Activated B cell treated with CpG ODN at 0.5 μM for 24 hours (primary cell): ENCODE results near the gene TPD52L1. TPM values are rescaled to one million over a fixed set of nuclear protein-coding genes. Genes with fewer than 3 reads are reported as not detected.
"Not testable (repeated sequence)": the region's sequence is repeated elsewhere in the genome, so short reads cannot be mapped to it uniquely, and the experiment has no call there.

Source experiments
- ATAC-seq: fragments of 200-7000 bp; cut with Tn5 transposase; one replicate; pipeline ENCODE4 v1.10.0; 2021; ENCODE audit warnings: low read depth, mild to moderate bottlenecking, moderate library complexity
- CTCF ChIA-PET: fragments of 350-600 bp; sonication (Branson Sonifier 250); formaldehyde crosslinking; loops from one replicate; lab custom pipeline; 2021; ENCODE audit warnings: antibody characterized with exemption; lab: Charles Lee
- POLR2A ChIA-PET: fragments of 350-600 bp; sonication (Branson Sonifier 250); formaldehyde crosslinking; loops from one replicate; lab custom pipeline; 2021; ENCODE audit warnings: antibody characterized with exemption; lab: Charles Lee
- DNase-seq: peaks from one replicate; pipeline ENCODE4 v3.0.0; 2022
- H3K27ac Mint-ChIP-seq: one replicate; pipeline ENCODE4 v1.8.0; 2020; ENCODE audit warnings: mixed read lengths
- H3K27me3 Mint-ChIP-seq: one replicate; pipeline ENCODE4 v1.8.0; 2021; ENCODE audit warnings: mixed read lengths
- H3K36me3 Mint-ChIP-seq: one replicate; pipeline ENCODE4 v1.8.0; 2021; ENCODE audit warnings: low read depth, mixed read lengths
- H3K4me1 Mint-ChIP-seq: one replicate; pipeline ENCODE4 v1.8.0; 2021; ENCODE audit warnings: mixed read lengths
- H3K4me3 Mint-ChIP-seq: one replicate; pipeline ENCODE4 v1.8.0; 2020; ENCODE audit warnings: mild to moderate bottlenecking, mixed read lengths
- H3K9me3 Mint-ChIP-seq: one replicate; pipeline ENCODE4 v1.8.0; 2020; ENCODE audit warnings: mixed read lengths
- CTCF ChIP-seq: fragments of 200-600 bp; IDR thresholded peaks from one replicate; pipeline ENCODE4 v1.8.0; 2022; ENCODE audit warnings: antibody characterized with exemption, mild to moderate bottlenecking
- intact Hi-C: fragments of 100-400 bp; cut with micrococcal nuclease; formaldehyde crosslinking; loops from one replicate; pipeline ENCODE4 v1.15.1; 2024
- total RNA-seq: library from RNA; stranded (reverse); gene quantifications from 2 replicates; pipeline ENCODE4 v1.2.3, GENCODE V29; 2022

The TPD52L1 gene
- total RNA-seq, 1 donor from 2014 or later = not detected

- peaks cover 8% of the 10 kb centered on the region for H3K9me3 Mint-ChIP-seq
- CTCF ChIA-PET = no interaction called here
- no peak overlapping the region for H3K27ac Mint-ChIP-seq
These were observed 3.7 kb downstream of the TPD52L1 start for GRCh38 chr6:125157280-125157679.

GRCh38 chr6:125157725-125158124, 4.2 kb downstream of the TPD52L1 start:
- ATAC-seq (no peak), DNase-seq (no peak)
- TF ChIP-seq CTCF = no peak
- peaks cover 8% of the 10 kb centered on the region for H3K9me3 Mint-ChIP-seq
- peaks cover 11% of the 10 kb centered on the region for H3K4me1 Mint-ChIP-seq
- no peak overlapping the region for H3K4me3 Mint-ChIP-seq
- ChIA-PET CTCF (no interaction called here), POLR2A (no interaction called here)
- H3K27me3 Mint-ChIP-seq = peaks cover 17% of the 10 kb centered on the region
- no peaks in the 10 kb centered on the region for H3K36me3 Mint-ChIP-seq
- H3K27ac Mint-ChIP-seq = no peak overlapping the region
- intact Hi-C loops = loop anchor here (10.0 kb wide), 1 partner anchor 817 kb away; no protein-coding TSS in a partner anchor

More at GRCh38 chr6:125157280-125157679, 3.7 kb downstream of the TPD52L1 start:
- Mint-ChIP-seq H3K36me3 (no peaks in the 10 kb centered on the region), H3K4me3 (no peak overlapping the region), H3K27me3 (peaks cover 20% of the 10 kb centered on the region), H3K4me1 (peaks cover 11% of the 10 kb centered on the region)
- ATAC-seq = no peak
- intact Hi-C loops = loop anchor here (10.0 kb wide), 1 partner anchor 818 kb away; no protein-coding TSS in a partner anchor
- DNase-seq = no peak
- TF ChIP-seq CTCF = no peak
- POLR2A ChIA-PET = no interaction called here

- intact Hi-C loops, H3K4me1 Mint-ChIP-seq, DNase-seq, ATAC-seq, H3K27me3 Mint-ChIP-seq, H3K9me3 Mint-ChIP-seq, H3K36me3 Mint-ChIP-seq, H3K4me3 Mint-ChIP-seq, CTCF ChIA-PET, POLR2A ChIA-PET, H3K27ac Mint-ChIP-seq: not testable (repeated sequence)
These were observed 9.8 kb downstream of the TPD52L1 start for GRCh38 chr6:125163339-125163738.

GRCh38 chr6:125163811-125164210, 10.2 kb downstream of the TPD52L1 start:
- ATAC-seq (no peak), DNase-seq (no peak)
- POLR2A ChIA-PET = no interaction called here
- CTCF ChIA-PET = no interaction called here
- Mint-ChIP-seq H3K27me3 (no peaks in the 10 kb centered on the region), H3K36me3 (no peaks in the 10 kb centered on the region), H3K4me1 (no peaks in the 10 kb centered on the region), H3K27ac (no peak overlapping the region), H3K9me3 (peaks cover 8% of the 10 kb centered on the region), H3K4me3 (no peak overlapping the region)
- intact Hi-C loops = no loop called here
- TF ChIP-seq CTCF = no peak

- Mint-ChIP-seq H3K9me3 (peaks cover 4% of the 10 kb centered on the region), H3K27ac (no peak overlapping the region), H3K4me3 (no peak overlapping the region), H3K36me3 (no peaks in the 10 kb centered on the region), H3K27me3 (no peaks in the 10 kb centered on the region), H3K4me1 (no peaks in the 10 kb centered on the region)
- no peak for TF ChIP-seq CTCF
- no peak for DNase-seq
- intact Hi-C loops = no loop called here
- no peak for ATAC-seq
- ChIA-PET POLR2A (no interaction called here), CTCF (no interaction called here)
These were observed 11.1 kb downstream of the TPD52L1 start for GRCh38 chr6:125164696-125165095.

GRCh38 chr6:125165256-125165655, 11.7 kb downstream of the TPD52L1 start:
- no peak for TF ChIP-seq CTCF
- Mint-ChIP-seq H3K4me1 (no peaks in the 10 kb centered on the region), H3K27ac (no peak overlapping the region), H3K9me3 (no peaks in the 10 kb centered on the region), H3K36me3 (no peaks in the 10 kb centered on the region), H3K27me3 (no peaks in the 10 kb centered on the region), H3K4me3 (no peak overlapping the region)
- intact Hi-C loops = no loop called here
- DNase-seq = no peak
- ChIA-PET POLR2A (no interaction called here), CTCF (no interaction called here)
- ATAC-seq = no peak
